Activated B cell treated with CpG ODN at 0.5 μM for 24 hours (primary cell): ENCODE measurements around the gene PLA2G2F. TPM values are rescaled to one million over a fixed set of nuclear protein-coding genes. Genes with fewer than 3 reads are reported as not detected.

ENCODE experiments used
- ATAC-seq: fragments of 200-7000 bp; cut with Tn5 transposase; one replicate; pipeline ENCODE4 v1.10.0; 2021; ENCODE audit warnings: low read depth, mild to moderate bottlenecking, moderate library complexity
- CTCF ChIA-PET: fragments of 350-600 bp; sonication (Branson Sonifier 250); formaldehyde crosslinking; loops from one replicate; lab custom pipeline; 2021; ENCODE audit warnings: antibody characterized with exemption; lab: Charles Lee
- POLR2A ChIA-PET: fragments of 350-600 bp; sonication (Branson Sonifier 250); formaldehyde crosslinking; loops from one replicate; lab custom pipeline; 2021; ENCODE audit warnings: antibody characterized with exemption; lab: Charles Lee
- DNase-seq: peaks from one replicate; pipeline ENCODE4 v3.0.0; 2022
- H3K27ac Mint-ChIP-seq: one replicate; pipeline ENCODE4 v1.8.0; 2020; ENCODE audit warnings: mixed read lengths
- H3K27me3 Mint-ChIP-seq: one replicate; pipeline ENCODE4 v1.8.0; 2021; ENCODE audit warnings: mixed read lengths
- H3K36me3 Mint-ChIP-seq: one replicate; pipeline ENCODE4 v1.8.0; 2021; ENCODE audit warnings: low read depth, mixed read lengths
- H3K4me1 Mint-ChIP-seq: one replicate; pipeline ENCODE4 v1.8.0; 2021; ENCODE audit warnings: mixed read lengths
- H3K4me3 Mint-ChIP-seq: one replicate; pipeline ENCODE4 v1.8.0; 2020; ENCODE audit warnings: mild to moderate bottlenecking, mixed read lengths
- H3K9me3 Mint-ChIP-seq: one replicate; pipeline ENCODE4 v1.8.0; 2020; ENCODE audit warnings: mixed read lengths
- CTCF ChIP-seq: fragments of 200-600 bp; IDR thresholded peaks from one replicate; pipeline ENCODE4 v1.8.0; 2022; ENCODE audit warnings: antibody characterized with exemption, mild to moderate bottlenecking
- intact Hi-C: fragments of 100-400 bp; cut with micrococcal nuclease; formaldehyde crosslinking; loops from one replicate; pipeline ENCODE4 v1.15.1; 2024
- total RNA-seq: library from RNA; stranded (reverse); gene quantifications from 2 replicates; pipeline ENCODE4 v1.2.3, GENCODE V29; 2022

The PLA2G2F gene
- not detected in 2 replicates for total RNA-seq

- intact Hi-C loops: no loop called here
- Mint-ChIP-seq H3K4me1 (no peaks in the 10 kb centered on the region), H3K36me3 (no peaks in the 10 kb centered on the region), H3K4me3 (no peak within 1 kb of the TSS), H3K27me3 (peaks cover 5% of the 10 kb centered on the region), H3K27ac (no peak within 1 kb of the TSS), H3K9me3 (no peaks in the 10 kb centered on the region)
- no peak for TF ChIP-seq CTCF
- ATAC-seq (no peak), DNase-seq (no peak)
- ChIA-PET CTCF (no interaction called here), POLR2A (no interaction called here)
Measured at GRCh38 chr1:20138961-20139550, at the start of gene PLA2G2F. TSS of gene PLA2G2F (plus strand) at chr1:20139323. CDS start at chr1:20139428, 105 bp downstream.

GRCh38 chr1:20089328-20090077 is 49.6 kb upstream of the PLA2G2F start:
- Mint-ChIP-seq H3K9me3 (no peaks in the 10 kb centered on the region), H3K4me3 (no peak overlapping the region), H3K27me3 (no peaks in the 10 kb centered on the region), H3K36me3 (no peaks in the 10 kb centered on the region), H3K27ac (no peak overlapping the region), H3K4me1 (peaks cover 11% of the 10 kb centered on the region)
- ATAC-seq (no peak), DNase-seq (no peak)
- intact Hi-C loops: no loop called here
- no peak for TF ChIP-seq CTCF
- POLR2A ChIA-PET: no interaction called here
- CTCF ChIA-PET: no interaction called here

- ChIA-PET POLR2A (no interaction called here), CTCF (interaction anchor here (0.7 kb wide), 1 partner anchor 10 kb away, joined by 3 read pairs; no protein-coding TSS in a partner anchor)
- intact Hi-C loops: no loop called here
- ATAC-seq (no peak), DNase-seq (no peak)
- H3K4me1 Mint-ChIP-seq: peaks cover 5% of the 10 kb centered on the region
- H3K4me3 Mint-ChIP-seq: no peak overlapping the region
- no peaks in the 10 kb centered on the region for H3K9me3 Mint-ChIP-seq
- TF ChIP-seq CTCF: no peak
- no peak overlapping the region for H3K27ac Mint-ChIP-seq
- no peaks in the 10 kb centered on the region for H3K27me3 Mint-ChIP-seq
- H3K36me3 Mint-ChIP-seq: no peaks in the 10 kb centered on the region
Measured at GRCh38 chr1:20090119-20090518, 49.0 kb upstream of the PLA2G2F start.

- ChIA-PET POLR2A (no interaction called here), CTCF (interaction anchor here (0.7 kb wide), 1 partner anchor 10 kb away, joined by 3 read pairs; no protein-coding TSS in a partner anchor)
- no peaks in the 10 kb centered on the region for H3K27me3 Mint-ChIP-seq
- H3K4me1 Mint-ChIP-seq: peaks cover under 1% of the 10 kb centered on the region
- H3K36me3 Mint-ChIP-seq: no peaks in the 10 kb centered on the region
- no peak for TF ChIP-seq CTCF
- H3K27ac Mint-ChIP-seq: no peak overlapping the region
- no peaks in the 10 kb centered on the region for H3K9me3 Mint-ChIP-seq
- ATAC-seq (no peak), DNase-seq (no peak)
- intact Hi-C loops: no loop called here
- H3K4me3 Mint-ChIP-seq: no peak overlapping the region
Measured at GRCh38 chr1:20090641-20091040, 48.5 kb upstream of the PLA2G2F start.

- Mint-ChIP-seq H3K9me3 (no peaks in the 10 kb centered on the region), H3K4me3 (no peak overlapping the region), H3K4me1 (no peaks in the 10 kb centered on the region), H3K27ac (no peak overlapping the region), H3K36me3 (no peaks in the 10 kb centered on the region), H3K27me3 (no peaks in the 10 kb centered on the region)
- TF ChIP-seq CTCF: no peak
- ChIA-PET CTCF (no interaction called here), POLR2A (no interaction called here)
- ATAC-seq (no peak), DNase-seq (no peak)
- intact Hi-C loops: no loop called here
Measured at GRCh38 chr1:20093303-20093702, 45.8 kb upstream of the PLA2G2F start.
